HG03432 (cell line): ENCODE data around the gene PARD6A.

Experiments used
- ATAC-seq: cut with Tn5 transposase; IDR thresholded peaks from one replicate; pipeline ENCODE4 v1.9.1; 2021; ENCODE audit warnings: mild to moderate bottlenecking, moderate library complexity; ENCODE audit not compliant: unreplicated experiment

PARD6A gene, protein sequence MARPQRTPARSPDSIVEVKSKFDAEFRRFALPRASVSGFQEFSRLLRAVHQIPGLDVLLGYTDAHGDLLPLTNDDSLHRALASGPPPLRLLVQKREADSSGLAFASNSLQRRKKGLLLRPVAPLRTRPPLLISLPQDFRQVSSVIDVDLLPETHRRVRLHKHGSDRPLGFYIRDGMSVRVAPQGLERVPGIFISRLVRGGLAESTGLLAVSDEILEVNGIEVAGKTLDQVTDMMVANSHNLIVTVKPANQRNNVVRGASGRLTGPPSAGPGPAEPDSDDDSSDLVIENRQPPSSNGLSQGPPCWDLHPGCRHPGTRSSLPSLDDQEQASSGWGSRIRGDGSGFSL

DNA sequence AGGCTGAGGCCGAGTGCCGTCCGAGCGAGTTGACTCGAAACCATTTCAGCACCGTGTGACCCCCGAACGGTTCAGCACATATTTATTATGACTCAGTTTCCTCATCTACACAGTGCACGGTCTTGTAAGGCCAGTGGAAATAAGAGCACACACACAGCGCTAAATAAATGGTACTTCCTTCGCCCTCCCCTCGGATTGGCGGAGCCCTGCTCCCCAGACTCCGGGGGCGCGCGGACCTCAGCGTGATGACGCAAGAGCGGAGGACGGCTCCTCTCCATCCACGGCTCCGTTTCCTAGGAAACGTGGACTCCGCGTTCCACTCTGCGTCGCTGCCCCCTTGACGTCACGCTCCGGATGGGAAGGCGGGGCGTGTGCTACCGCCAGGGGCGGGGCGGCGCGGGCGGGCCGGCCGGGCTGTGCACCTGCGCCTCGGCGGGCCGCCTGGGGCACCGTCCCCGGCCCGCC is at the start of gene PARD6A:
TSS of gene PARD6A (plus strand) at position 397 of the 465 bp plus-strand sequence. CDS start 79 bp downstream, outside the sequence.
- peak; percentile 76 for ATAC-seq

DNA sequence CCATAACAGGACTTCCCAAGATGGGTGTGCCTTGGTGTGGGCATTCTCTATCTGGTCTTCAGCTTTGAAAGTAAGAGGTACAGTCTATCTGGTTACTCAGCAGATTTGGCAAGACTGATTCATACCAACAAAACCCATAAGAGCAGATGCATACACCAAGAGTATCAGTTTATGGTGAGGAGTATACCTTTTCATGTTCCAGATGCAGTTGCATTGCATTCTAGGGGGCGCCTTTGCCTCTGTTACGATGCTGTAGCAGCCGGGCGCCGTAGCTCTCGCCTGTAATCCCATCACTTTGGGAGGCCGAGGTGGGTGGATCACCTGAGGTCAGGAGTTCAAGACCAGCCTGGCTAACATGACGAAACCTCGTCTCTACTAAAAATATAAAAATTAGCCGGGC is 47.0 kb upstream of the PARD6A start:
- ATAC-seq, result no peak

DNA sequence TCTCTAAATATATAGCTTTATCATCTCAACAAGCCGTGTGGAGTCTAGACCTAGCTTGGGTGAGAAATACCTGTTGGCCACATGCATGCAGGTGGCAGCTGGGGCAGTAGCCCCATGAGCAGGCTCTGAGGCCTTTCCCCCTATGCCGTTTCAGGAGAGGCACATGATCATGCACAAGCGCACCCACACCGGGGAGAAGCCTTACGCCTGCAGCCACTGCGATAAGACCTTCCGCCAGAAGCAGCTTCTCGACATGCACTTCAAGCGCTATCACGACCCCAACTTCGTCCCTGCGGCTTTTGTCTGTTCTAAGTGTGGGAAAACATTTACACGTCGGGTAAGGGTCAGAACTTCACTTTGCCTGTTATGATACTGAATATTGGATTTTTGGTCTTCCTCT is 32.5 kb upstream of the PARD6A start:
- no peak for ATAC-seq

DNA sequence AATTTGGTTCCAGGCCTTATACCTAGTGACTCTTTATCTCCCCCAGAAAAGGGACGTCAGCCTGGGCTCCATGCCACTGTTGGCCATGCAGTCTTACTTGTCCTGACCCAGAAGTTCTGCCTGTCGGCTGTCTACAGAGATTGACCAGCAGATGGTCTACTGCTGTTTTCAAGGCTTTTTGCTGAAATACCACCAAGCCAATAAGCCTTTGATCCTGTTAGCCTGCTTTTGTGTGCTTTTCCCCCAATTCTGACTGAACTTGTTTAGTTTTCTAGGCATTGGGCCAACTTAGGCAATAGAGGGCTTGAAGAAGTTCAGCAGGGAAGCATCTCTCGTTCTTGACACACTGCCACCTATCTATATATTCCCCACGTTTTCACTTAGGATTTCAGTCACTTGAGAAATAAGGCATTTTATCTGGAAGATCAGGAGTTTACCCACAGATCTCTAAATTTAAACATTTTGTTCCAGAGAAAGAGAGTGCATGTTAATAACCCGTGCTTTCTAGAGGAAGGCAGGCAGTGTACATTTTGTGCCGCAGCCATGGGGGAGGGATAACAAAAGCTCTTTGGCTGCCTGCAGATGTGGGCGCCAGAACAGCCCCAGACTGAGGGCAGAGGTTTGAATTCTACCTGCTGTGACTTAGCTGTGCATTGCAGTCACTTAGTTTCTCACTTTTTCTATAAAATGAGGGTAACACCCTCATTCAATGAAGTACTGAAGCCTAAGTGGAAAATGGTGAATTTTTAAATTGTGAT is 28.2 kb upstream of the PARD6A start:
- no peak for ATAC-seq

DNA sequence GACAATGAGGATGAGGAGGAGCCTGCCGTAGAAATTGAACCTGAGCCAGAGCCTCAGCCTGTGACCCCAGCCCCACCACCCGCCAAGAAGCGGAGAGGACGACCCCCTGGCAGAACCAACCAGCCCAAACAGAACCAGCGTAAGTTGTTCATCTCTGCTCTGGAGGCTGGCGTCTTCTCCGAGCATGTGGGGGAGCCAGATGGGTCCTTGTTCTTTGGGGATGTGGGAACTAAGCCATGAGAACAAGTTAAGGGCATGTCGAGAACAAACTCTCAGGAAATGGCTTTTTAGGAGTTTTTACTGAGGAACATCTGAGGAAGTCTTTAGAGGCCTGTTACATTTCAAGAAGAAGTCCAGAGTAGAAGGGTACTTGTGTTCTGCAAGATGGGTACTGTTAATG is 24.0 kb upstream of the PARD6A start:
- no peak for ATAC-seq

DNA sequence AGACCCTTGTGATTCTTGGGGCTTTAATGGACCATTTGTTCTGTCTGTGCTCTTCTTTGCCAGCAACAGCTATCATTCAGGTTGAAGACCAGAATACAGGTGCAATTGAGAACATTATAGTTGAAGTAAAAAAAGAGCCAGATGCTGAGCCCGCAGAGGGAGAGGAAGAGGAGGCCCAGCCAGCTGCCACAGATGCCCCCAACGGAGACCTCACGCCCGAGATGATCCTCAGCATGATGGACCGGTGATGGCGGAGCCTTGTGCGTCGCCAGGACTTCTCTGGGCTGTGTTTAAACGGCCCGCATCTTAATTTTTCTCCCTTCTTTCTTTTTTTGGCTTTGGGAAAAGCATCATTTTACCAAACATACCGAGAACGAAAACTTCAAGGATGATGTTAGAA is 23.1 kb upstream of the PARD6A start:
- no peak for ATAC-seq

DNA sequence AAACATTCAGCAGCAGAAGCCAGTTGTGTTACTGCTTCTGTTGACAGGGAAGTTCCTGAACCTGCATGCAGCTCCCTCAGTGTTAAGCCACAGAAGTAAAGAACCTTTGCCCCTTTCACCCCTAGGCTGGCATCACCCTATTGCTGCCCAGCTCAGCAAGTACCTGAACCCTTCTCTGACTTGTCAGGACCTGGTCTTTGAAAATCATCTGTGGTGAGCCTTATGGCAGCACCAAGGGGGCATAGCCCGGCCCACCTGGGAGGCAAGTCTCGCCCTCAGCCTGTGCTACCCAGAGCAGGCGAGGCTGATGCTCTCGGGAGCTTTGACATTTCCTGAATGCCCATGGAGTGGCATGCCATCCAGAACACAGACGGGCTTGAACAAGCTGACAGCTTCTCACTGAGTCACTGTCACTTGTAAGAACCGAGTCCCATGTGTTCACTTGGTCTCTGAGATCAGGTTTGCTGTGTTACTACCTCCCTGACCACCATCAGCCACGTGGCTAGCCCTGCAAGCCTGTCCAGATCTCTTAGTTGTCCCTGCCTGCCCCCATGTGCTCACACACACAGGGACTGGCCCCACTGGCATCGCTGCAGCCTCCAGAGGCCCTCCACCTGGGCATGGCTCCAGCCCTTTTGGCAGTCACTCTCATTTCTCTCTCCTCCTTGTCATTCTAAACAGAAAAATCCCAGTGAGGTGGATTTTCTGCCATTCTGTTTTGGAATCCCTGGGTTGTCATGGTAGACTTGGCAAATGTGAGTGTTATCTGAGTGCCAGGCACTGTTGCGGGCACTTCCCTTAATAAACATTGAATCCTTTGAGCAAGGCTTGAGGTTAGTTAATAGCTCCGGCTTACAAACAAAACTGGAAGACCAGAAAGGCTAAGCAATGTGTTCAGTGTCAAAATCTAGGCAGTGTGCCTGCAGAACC is 18.7 kb upstream of the PARD6A start:
- ATAC-seq, result no peak

DNA sequence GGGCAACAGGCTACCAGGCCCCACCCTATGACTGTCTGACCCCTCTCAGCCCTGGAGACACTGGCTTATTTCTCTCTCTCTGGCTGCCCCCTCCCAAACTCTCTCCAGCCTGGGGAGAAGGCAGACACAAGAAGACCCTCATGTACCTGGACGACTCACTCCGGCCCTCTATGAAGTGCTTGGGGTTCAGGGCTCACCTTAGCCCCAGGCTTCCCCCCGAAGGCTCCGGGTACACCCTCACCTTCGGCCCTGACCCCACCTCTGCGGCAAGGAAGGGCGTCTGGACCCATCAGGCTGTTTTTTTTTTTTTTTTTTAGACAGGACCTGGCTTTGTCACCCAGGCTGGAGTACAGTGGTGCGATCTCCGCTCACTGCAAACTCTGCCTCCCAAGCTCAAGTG is 16.7 kb upstream of the PARD6A start:
- no peak for ATAC-seq

DNA sequence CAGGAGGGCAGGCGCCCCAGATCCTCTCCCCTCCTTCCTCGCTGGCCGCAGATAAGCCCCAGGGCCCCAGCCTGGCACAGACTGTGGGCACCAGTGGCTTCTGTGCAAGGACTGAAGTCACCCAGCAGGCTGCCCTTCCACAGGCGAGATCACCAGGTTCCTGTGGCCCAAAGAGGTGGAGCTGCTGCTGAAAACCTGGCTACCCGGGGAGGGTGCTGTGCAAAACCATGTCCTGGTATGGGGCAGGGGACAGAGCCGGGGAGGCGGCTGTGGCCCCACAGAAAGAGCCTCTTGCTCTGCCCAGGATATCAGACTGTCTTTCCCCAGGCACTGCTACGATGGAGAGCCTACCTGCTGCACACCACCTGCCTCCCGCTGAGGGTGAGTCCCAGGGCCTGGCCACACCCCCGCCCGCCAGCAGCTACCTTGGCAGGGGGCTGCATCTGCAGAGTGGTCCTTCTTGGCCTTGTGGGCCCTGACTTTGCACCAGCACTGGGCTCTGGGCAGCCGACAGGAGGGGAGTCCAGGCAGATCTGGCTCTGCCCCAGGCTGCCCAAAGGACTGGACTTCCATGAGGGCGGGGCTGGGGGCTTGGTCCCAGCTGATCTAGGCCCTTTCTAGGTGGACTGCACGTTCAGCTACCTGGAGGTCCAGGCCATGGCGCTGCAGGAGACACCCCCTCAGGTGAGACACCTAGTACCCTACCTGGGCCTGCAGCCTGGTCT is 15.2 kb upstream of the PARD6A start:
- peak; percentile 13 for ATAC-seq

DNA sequence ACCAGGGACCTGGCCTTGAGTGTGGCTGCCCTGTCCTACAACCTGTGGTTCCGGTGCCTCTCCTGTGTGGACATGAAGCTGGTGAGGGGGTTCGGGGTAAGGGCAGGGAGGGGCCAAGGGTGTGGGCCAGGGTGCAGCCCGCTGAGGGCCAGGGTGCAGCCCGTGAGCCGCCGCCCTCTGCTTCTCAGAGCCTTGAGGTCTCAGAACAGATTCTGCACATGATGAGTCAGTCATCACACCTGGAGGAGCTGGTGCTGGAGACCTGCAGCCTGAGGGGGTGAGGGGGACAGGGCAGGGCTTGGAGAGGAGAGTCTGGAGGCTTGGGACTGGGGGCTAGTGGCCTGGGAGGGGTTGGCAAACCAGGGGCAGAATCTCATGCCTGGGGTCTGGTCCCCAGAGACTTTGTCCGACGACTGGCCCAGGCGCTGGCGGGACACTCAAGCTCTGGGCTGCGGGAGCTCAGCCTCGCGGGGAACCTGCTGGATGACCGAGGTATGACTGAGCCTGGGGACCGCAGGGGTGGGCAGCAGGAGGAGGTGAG is 13.6 kb upstream of the PARD6A start:
- ATAC-seq, result no peak

DNA sequence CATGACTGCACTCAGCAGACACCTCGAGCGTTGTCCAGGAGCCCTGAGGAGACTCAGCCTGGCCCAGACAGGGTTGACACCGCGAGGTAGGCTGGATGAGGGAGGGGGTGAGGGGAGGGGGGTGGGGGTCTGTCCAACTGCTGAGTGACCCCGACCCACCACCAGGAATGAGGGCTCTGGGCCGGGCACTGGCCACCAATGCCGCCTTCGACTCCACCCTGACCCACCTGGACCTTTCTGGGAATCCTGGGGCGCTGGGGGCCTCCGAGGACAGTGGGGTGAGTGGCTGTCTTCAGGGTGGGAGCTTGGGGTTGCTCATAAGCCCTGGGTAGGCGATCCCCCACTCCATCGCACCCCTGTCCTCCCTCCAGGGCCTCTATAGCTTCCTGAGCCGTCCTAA is 13.1 kb upstream of the PARD6A start:
- ATAC-seq, result no peak

DNA sequence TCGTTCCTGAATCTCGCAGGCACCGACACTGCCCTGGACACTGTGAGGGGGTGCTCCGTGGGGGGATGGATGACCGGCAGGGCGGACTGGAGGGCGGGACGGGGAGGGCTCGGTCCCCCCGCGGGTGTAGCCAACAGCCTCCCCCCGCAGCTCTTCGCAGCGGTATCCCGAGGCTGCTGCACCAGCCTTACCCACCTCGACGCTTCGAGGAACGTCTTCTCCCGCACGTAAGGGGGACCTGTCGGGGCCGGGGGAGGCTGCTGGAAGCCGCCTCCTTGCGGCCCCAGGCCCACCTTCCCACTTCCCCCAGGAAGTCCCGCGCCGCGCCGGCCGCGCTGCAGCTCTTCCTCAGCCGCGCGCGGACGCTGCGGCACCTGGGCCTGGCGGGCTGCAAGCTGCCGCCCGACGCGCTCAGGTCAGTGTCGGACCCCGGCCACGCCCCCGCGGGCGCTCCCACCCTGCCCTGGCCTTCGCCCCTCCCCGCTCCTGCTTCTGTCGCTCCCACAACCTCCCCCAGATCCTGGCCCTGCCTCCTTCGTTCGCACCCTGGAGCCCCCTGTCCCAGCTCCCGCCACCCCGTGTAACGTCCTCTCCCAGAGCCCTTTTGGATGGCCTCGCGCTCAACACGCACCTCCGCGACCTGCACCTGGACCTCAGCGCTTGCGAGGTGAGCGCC is 12.5 kb upstream of the PARD6A start:
- no peak for ATAC-seq

DNA sequence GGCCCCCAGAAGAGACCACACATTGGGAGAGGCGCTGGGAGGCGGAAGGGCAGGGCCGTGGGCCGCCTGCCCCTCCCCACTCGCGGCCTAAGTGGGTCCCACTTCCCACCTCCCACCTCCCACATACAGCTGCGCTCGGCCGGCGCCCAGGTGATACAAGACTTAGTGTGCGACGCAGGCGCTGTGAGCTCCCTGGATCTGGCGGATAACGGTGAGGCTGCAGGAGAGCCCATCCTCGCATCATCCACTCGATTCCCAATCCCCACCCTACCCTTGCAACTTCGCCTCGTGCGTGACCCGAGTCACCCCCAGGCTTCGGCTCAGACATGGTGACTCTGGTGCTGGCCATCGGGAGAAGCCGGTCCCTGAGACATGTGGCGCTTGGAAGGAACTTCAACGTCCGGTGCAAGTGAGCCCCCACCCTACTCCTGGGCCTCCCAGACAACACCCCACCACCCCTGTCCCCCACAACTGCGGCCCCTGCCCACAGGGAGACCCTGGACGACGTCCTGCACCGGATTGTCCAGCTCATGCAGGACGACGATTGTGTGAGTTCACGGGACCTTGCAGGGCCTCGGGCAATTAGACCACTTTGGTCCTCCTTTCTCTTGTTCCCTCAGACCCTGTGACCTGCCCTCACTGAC is 11.9 kb upstream of the PARD6A start:
- ATAC-seq, result no peak

DNA sequence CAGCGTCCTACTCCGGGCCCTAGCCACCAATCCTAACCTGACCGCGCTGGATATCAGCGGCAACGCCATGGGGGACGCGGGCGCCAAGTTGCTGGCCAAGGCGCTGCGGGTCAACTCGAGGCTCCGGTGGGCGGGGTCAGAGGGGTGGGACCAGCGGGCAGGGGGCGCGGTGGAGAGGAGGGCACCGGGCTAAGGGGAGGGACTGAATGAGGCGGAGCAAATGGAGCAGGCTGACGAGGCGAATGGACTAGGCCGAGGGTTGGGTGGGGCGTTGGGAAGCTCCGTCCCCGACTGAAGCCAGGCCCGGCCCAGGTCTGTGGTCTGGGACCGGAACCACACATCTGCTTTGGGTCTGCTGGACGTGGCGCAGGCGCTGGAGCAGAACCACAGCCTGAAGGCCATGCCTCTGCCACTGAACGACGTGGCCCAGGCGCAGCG is 11.2 kb upstream of the PARD6A start:
- no peak for ATAC-seq

DNA sequence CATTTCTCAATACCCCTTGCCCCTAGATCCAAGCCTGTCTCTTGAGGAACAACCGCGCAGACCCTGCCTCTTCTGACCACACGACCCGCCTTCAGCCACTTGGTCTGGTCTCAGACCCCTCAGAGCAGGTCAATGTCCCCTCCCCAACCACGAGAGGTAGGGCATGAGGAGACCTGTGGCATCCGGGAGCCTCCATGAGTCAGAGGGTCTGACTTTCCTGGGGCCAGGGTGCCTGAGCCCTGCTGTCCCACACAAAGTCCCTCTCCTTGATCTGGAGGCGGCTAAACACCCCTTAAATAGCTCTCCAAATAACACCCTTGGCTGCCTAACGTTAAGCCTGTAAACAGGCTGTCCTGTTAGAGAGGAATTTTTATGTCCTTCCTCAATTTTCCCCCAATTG is 10.7 kb upstream of the PARD6A start:
- ATAC-seq, result no peak

DNA sequence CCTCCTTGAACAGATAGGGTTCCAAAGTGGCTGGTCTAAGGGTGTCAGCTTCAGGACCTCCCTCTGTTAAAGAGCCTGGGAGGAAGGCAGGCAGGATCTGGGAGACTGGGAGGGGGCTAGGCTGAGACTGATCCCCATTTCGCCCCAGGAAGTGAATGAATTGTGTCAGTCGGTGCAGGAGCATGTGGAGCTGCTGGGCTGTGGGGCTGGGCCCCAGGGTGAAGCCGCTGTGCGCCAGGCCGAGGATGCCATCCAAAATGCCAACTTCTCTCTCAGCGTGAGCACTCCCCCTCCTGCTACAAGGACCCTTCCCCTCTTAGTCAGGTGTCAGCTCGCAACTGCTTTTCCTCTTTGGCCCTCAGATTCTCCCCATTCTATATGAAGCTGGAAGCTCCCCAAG is 9.7 kb upstream of the PARD6A start:
- ATAC-seq, result no peak

DNA sequence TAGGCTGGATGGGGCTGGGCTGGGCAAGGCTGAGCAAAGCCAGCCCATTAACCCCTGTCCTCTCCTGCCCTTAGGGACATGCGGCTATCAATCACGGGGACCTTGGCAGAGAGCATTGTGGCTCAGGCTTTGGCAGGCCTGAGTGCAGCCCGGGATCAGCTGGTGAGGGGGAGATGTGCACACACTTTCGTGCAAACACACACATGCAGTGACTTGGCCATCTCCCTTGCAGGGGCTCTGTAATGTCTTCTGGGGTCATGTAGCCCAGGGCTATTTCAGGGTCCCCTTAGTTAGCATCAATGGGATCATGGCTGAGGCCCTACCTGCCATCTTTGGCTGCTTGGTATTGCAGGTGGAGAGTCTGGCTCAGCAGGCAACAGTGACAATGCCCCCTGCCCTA is 8.9 kb upstream of the PARD6A start:
- no peak for ATAC-seq

DNA sequence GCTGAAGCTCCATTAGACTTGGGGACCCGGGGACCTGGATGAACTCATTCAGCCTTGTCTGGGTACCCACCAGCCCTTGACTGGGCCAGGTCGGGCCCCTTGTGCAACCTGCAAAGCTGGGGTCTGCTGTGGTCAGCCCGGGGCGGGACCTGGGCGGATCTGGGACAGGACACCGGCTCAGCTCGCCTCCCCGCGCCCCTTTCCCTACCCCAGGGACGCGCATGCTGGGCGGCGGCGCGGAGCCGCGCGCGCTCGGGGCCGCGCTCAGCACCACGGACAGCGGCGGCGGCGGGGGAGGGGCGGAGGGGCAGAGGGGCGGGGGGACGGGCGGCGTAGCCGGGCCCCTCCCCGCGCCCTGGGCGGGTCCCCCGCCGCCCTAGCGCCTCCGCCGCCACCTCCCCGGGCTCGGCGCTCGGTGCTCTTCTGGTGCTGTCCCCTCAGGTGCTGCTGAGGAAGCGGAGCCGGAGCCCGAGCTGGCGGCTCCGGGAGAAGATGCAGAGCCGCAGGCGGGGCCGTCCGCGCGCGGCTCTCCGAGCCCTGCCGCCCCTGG is 8.1 kb upstream of the PARD6A start:
- no peak for ATAC-seq
